Activated naive CD4-positive, alpha-beta T cell treated with anti-CD3 and anti-CD28 coated beads, Interleukin-2, amount 50 U/mL, for 72 hours (primary cell): ENCODE measurements around the gene CEP126. TPM values are rescaled to one million over a fixed set of nuclear protein-coding genes. Genes with fewer than 3 reads are reported as not detected.

Source experiments
- ATAC-seq, 2 donors: fragments of 150-1000 bp; cut with Tn5 transposase; 2 replicates each; pipeline ENCODE4 v1.10.0; 2021; ENCODE audit warnings: mild to moderate bottlenecking in 2 of 2, moderate library complexity in 2 of 2
- DNase-seq, 2 donors: peaks; one replicate each; pipeline ENCODE4 v3.0.0; 2021 to 2022; ENCODE audit warnings: low spot score in 2 of 2
- H3K27ac Mint-ChIP-seq, 2 donors: one replicate each; pipeline ENCODE4 v1.8.0; 2022; ENCODE audit warnings: mild to moderate bottlenecking in 2 of 2, mixed read lengths in 2 of 2
- H3K36me3 Mint-ChIP-seq, 2 donors: one replicate each; pipeline ENCODE4 v1.8.0; 2022; ENCODE audit warnings: mixed read lengths in 2 of 2
- H3K9me3 Mint-ChIP-seq, 2 donors: one replicate each; pipeline ENCODE4 v1.8.0; 2022; ENCODE audit warnings: mixed read lengths in 2 of 2
- total RNA-seq, 2 donors: library from RNA; stranded (reverse); gene quantifications; one replicate each; pipeline ENCODE4 v1.2.3, GENCODE V29; 2022

CEP126 gene
- total RNA-seq = 1 to 10 TPM; 1.5 to 1.8 TPM

GRCh38 chr11:101914738-101915426, at the start of gene CEP126:
TSS of gene CEP126 (plus strand) at chr11:101915010. CDS start at chr11:101915285, 275 bp downstream.
- H3K9me3 Mint-ChIP-seq = no peaks in the 10 kb centered on the region
- no peaks in the 10 kb centered on the region for H3K36me3 Mint-ChIP-seq
- DNase-seq = peak; percentile 89 to 92
- H3K27ac Mint-ChIP-seq = peak within 1 kb of the TSS; percentile 23 to 85
- peak; percentile 95 to 97 for ATAC-seq

GRCh38 chr11:101866619-101867491, 48.0 kb upstream of the CEP126 start:
- Mint-ChIP-seq H3K27ac (no peak overlapping the region), H3K36me3 (no peaks in the 10 kb centered on the region), H3K9me3 (peaks cover 0 to 5% of the 10 kb centered on the region in 2 donors)
- ATAC-seq = no peak
- no peak for DNase-seq

- H3K36me3 Mint-ChIP-seq = no peaks in the 10 kb centered on the region
- no peak for ATAC-seq
- DNase-seq = no peak
These were observed 46.9 kb upstream of the CEP126 start for GRCh38 chr11:101867951-101868350.

GRCh38 chr11:101870510-101870909, 44.3 kb upstream of the CEP126 start:
- H3K27ac Mint-ChIP-seq = no peak overlapping the region
- no peaks in the 10 kb centered on the region for H3K36me3 Mint-ChIP-seq
- no peaks in the 10 kb centered on the region for H3K9me3 Mint-ChIP-seq
- DNase-seq (no peak), ATAC-seq (no peak)

More at GRCh38 chr11:101867951-101868350, 46.9 kb upstream of the CEP126 start:
- no peak overlapping the region for H3K27ac Mint-ChIP-seq
- peaks cover 0 to 5% of the 10 kb centered on the region in 2 donors for H3K9me3 Mint-ChIP-seq

- DNase-seq (no peak), ATAC-seq (no peak)
- no peak overlapping the region for H3K27ac Mint-ChIP-seq
- H3K36me3 Mint-ChIP-seq = no peaks in the 10 kb centered on the region
- H3K9me3 Mint-ChIP-seq = no peaks in the 10 kb centered on the region
These were observed 42.5 kb upstream of the CEP126 start for GRCh38 chr11:101872171-101872882.

- Mint-ChIP-seq H3K27ac (no peak overlapping the region), H3K36me3 (no peaks in the 10 kb centered on the region), H3K9me3 (no peaks in the 10 kb centered on the region)
- ATAC-seq = no peak
- DNase-seq = no peak
These were observed 34.6 kb upstream of the CEP126 start for GRCh38 chr11:101880222-101880621.

GRCh38 chr11:101881586-101881985, 33.2 kb upstream of the CEP126 start:
- Mint-ChIP-seq H3K27ac (no peak overlapping the region), H3K9me3 (no peaks in the 10 kb centered on the region), H3K36me3 (no peaks in the 10 kb centered on the region)
- ATAC-seq = no peak
- no peak for DNase-seq

GRCh38 chr11:101885631-101886030, 29.2 kb upstream of the CEP126 start:
- ATAC-seq = no peak
- Mint-ChIP-seq H3K27ac (no peak overlapping the region), H3K9me3 (no peaks in the 10 kb centered on the region), H3K36me3 (no peaks in the 10 kb centered on the region)
- no peak for DNase-seq

GRCh38 chr11:101889767-101890166, 25.0 kb upstream of the CEP126 start:
- Mint-ChIP-seq H3K9me3 (no peaks in the 10 kb centered on the region), H3K27ac (no peak overlapping the region), H3K36me3 (no peaks in the 10 kb centered on the region)
- no peak for DNase-seq
- no peak for ATAC-seq

- no peaks in the 10 kb centered on the region for H3K36me3 Mint-ChIP-seq
- no peak for DNase-seq
- H3K27ac Mint-ChIP-seq = no peak overlapping the region
- no peaks in the 10 kb centered on the region for H3K9me3 Mint-ChIP-seq
- ATAC-seq = no peak
These were observed 20.3 kb upstream of the CEP126 start for GRCh38 chr11:101894505-101894904.

- Mint-ChIP-seq H3K27ac (no peak overlapping the region), H3K9me3 (no peaks in the 10 kb centered on the region), H3K36me3 (no peaks in the 10 kb centered on the region)
- no peak for ATAC-seq
- no peak for DNase-seq
These were observed 7.0 kb upstream of the CEP126 start for GRCh38 chr11:101907815-101908214.

- Mint-ChIP-seq H3K36me3 (no peaks in the 10 kb centered on the region), H3K9me3 (no peaks in the 10 kb centered on the region), H3K27ac (no peak overlapping the region)
- no peak for DNase-seq
- no peak for ATAC-seq
These were observed 5.7 kb upstream of the CEP126 start for GRCh38 chr11:101909087-101909486.

GRCh38 chr11:101912823-101913284, 2.0 kb upstream of the CEP126 start:
- DNase-seq (no peak), ATAC-seq (no peak)
- Mint-ChIP-seq H3K36me3 (no peaks in the 10 kb centered on the region), H3K9me3 (no peaks in the 10 kb centered on the region), H3K27ac (no peak overlapping the region)

- no peak for ATAC-seq
- H3K9me3 Mint-ChIP-seq = no peaks in the 10 kb centered on the region
These were observed 1.2 kb upstream of the CEP126 start for GRCh38 chr11:101913656-101914055.

GRCh38 chr11:101914341-101914737, 471 bp upstream of the CEP126 start:
- H3K27ac Mint-ChIP-seq = peak overlapping the region in 1 of 2 donors; percentile 85
- ATAC-seq = no peak
- no peaks in the 10 kb centered on the region for H3K36me3 Mint-ChIP-seq

More at GRCh38 chr11:101913656-101914055, 1.2 kb upstream of the CEP126 start:
- DNase-seq = no peak
- Mint-ChIP-seq H3K27ac (no peak overlapping the region), H3K36me3 (no peaks in the 10 kb centered on the region)

GRCh38 chr11:101915791-101916291, 1.0 kb downstream of the CEP126 start:
- no peaks in the 10 kb centered on the region for H3K36me3 Mint-ChIP-seq
- ATAC-seq = no peak
- no peak for DNase-seq
- peak overlapping the region; percentile 23 to 85 for H3K27ac Mint-ChIP-seq
- H3K9me3 Mint-ChIP-seq = no peaks in the 10 kb centered on the region

More at GRCh38 chr11:101914341-101914737, 471 bp upstream of the CEP126 start:
- DNase-seq = no peak
- H3K9me3 Mint-ChIP-seq = no peaks in the 10 kb centered on the region

GRCh38 chr11:101916422-101916821, 1.6 kb downstream of the CEP126 start, which contains the start of gene ANGPTL5:
TSS of gene ANGPTL5 (minus strand) at chr11:101916522. CDS start at chr11:101907909, 8,613 bp downstream.
- H3K36me3 Mint-ChIP-seq = no peaks in the 10 kb centered on the region
- ATAC-seq (no peak), DNase-seq (no peak)
- H3K27ac Mint-ChIP-seq = peak within 1 kb of the TSS; percentile 23 to 85
- H3K9me3 Mint-ChIP-seq = no peaks in the 10 kb centered on the region
